K562 (cell line): Measurements from ENCODE around the gene CAPZA1. TPM values are rescaled to one million over a fixed set of nuclear protein-coding genes. Genes with fewer than 3 reads are reported as not detected.

Experiments
- ATF7 ChIP-seq: fragments of 450-650 bp; IDR thresholded peaks from 2 replicates; pipeline ENCODE4 v1.7.1; 2014; ENCODE audit warnings: mild to moderate bottlenecking, moderate library complexity
- EP400 ChIP-seq: fragments of 450-650 bp; IDR thresholded peaks from 2 replicates; pipeline ENCODE4 v1.6.1; 2017; ENCODE audit warnings: antibody characterized with exemption, mild to moderate bottlenecking, moderate library complexity
- GATAD2B ChIP-seq: fragments of 450-650 bp; IDR thresholded peaks from 2 replicates; pipeline ENCODE4 v1.6.1; 2017; ENCODE audit warnings: mild to moderate bottlenecking, borderline replicate concordance
- HDAC3 ChIP-seq: fragments of 450-650 bp; IDR thresholded peaks from 2 replicates; pipeline ENCODE4 v1.6.1; 2018; ENCODE audit warnings: borderline replicate concordance, mild to moderate bottlenecking, moderate library complexity; ENCODE audit not compliant: partially characterized antibody
- JUN ChIP-seq, 2 experiments: sonication (generic) in 1 of 2; formaldehyde crosslinking in 1 of 2; IDR thresholded peaks; 2 replicates each; pipeline versions ENCODE4 v1.6.1 to v1.8.0; 2012 to 2022; ENCODE audit warnings: borderline replicate concordance in 2 of 2, mild to moderate bottlenecking in 2 of 2, improper control_type of control experiment in 1 of 2, low read depth in 1 of 2, low read length in 1 of 2, missing genetic modification reagents in 1 of 2
- KAT2B ChIP-seq: IDR thresholded peaks from one replicate; pipeline ENCODE4 v1.6.1; 2012; ENCODE audit warnings: low read depth, mild to moderate bottlenecking, control low read depth, inconsistent platforms, low read length, moderate library complexity
- LEF1 ChIP-seq: fragments of 450-650 bp; IDR thresholded peaks from 2 replicates; pipeline ENCODE4 v1.6.1; 2016; ENCODE audit warnings: mild to moderate bottlenecking
- MAFF ChIP-seq: IDR thresholded peaks from 2 replicates; pipeline ENCODE4 v1.6.1; 2012; ENCODE audit warnings: low read length, improper control_type of control experiment
- MTA1 ChIP-seq: fragments of 450-650 bp; IDR thresholded peaks from 2 replicates; pipeline ENCODE4 v1.6.1; 2017; ENCODE audit warnings: borderline replicate concordance
- NR2C1 ChIP-seq, 2 experiments: fragments of 450-650 bp; IDR thresholded peaks; 2 replicates each; pipeline ENCODE4 v1.6.1; 2017; ENCODE audit warnings: mild to moderate bottlenecking in 2 of 2, antibody characterized with exemption in 1 of 2, inconsistent platforms in 1 of 2, missing compliant biosample characterization in 1 of 2, missing genetic modification characterization in 1 of 2
- ZNF165 ChIP-seq: fragments of 250-450 bp; sonication (Bioruptor Pico); IDR thresholded peaks from 2 replicates; pipeline ENCODE4 v1.4.0; 2020; ENCODE audit warnings: borderline replicate concordance
- ZNF785 ChIP-seq: fragments of 250-450 bp; sonication (Bioruptor Pico); IDR thresholded peaks from 2 replicates; pipeline ENCODE4 v1.4.0; 2020; ENCODE audit warnings: mild to moderate bottlenecking
- polyA plus RNA-seq, 8 experiments: library from polyadenylated mRNA; depleted of rRNA in 4 of 8; stranded (reverse) in 5 of 8; unstranded in 3 of 8; fragments of >200 nt; fragmentation: Nextera tagmentation in 2 of 8; fragmentation: Illumina TruSeq in 1 of 8; extraction: Ambion mirVana in 2 of 8; extraction: Trizol in 1 of 8; gene quantifications; 2 replicates each; pipeline versions ENCODE4 v1.2.1 to v1.2.3, GENCODE V29; 2011 to 2014; ENCODE audit warnings: inconsistent platforms in 1 of 8, missing spikeins in 1 of 8
- total RNA-seq, 7 experiments: library from RNA; depleted of rRNA in 6 of 7; stranded (reverse); fragments of >200 nt in 6 of 7; fragmentation: Illumina TruSeq in 2 of 7; extraction: Trizol in 2 of 7; gene quantifications; 2 replicates each; pipeline versions ENCODE4 v1.2.1 to v1.2.3, GENCODE V29; 2011 to 2021; ENCODE audit warnings: low replicate concordance in 1 of 7
- TF ChIP-seq, protein P1 (sequence below), 2 experiments: fragments of 450-650 bp in 1 of 2; sonication (generic) in 1 of 2; formaldehyde crosslinking in 1 of 2; IDR thresholded peaks in 1 of 2; conservative IDR thresholded peaks in 1 of 2; 2 replicates each; pipeline versions ENCODE4 v1.6.1 to v1.8.1; 2016 to 2023; ENCODE audit warnings: mild to moderate bottlenecking in 2 of 2, moderate library complexity in 2 of 2, inconsistent platforms in 1 of 2, missing genetic modification reagents in 1 of 2
- TF ChIP-seq, protein P2 (sequence below): fragments of 150-350 bp; conservative IDR thresholded peaks from 2 replicates; pipeline ENCODE4 v1.6.1; 2014; ENCODE audit warnings: low read length
- TF ChIP-seq, protein P3 (sequence below): fragments of 250-450 bp; sonication (Bioruptor Pico); IDR thresholded peaks from 2 replicates; pipeline ENCODE4 v1.4.0; 2020; ENCODE audit warnings: mild to moderate bottlenecking, moderate library complexity, borderline replicate concordance
- TF ChIP-seq, protein P4 (sequence below): fragments of 450-650 bp; IDR thresholded peaks from 2 replicates; pipeline ENCODE4 v1.6.1; 2016
- TF ChIP-seq, protein P5 (sequence below): sonication (generic); formaldehyde crosslinking; IDR thresholded peaks from 2 replicates; pipeline ENCODE4 v1.8.0; 2023; ENCODE audit warnings: mild to moderate bottlenecking, missing genetic modification reagents

Gene CAPZA1
- total and polyA plus RNA-seq, 9 of the 15 experiments (the other 6 are each of a cell fraction or from before 2014, with no cell fraction given): 237 to 1,020 (median 306) TPM

DNA sequence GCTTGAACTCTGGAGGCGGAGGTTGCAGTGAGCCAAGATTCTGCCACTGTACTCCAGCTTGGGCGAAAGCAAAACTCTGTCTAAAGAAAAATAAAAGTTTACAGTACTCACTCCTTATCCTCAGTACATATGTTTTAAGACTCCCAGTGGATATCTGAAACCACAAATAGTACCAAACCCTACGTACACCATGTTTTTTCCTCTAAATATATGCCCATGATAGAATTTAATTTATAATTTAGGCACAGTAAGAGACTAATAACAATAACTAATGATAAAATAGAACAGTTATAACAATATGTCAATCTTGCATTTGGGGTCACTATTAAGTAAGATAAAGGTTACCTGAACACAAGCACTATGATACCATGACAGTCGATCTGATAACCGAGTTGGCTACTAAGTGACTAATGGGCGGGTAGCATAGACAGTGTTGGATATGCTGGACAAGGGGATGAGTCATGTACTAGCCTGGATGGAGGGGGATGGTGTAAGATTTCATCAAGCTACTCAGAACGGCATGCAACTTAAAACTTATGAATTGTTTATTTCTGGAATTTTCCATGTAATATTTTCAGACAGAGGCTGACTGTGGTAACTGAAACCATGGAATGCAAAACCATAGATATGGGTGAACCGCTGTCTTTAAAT, 44.4 kb upstream of the CAPZA1 start (continued):
- peak; percentile 82 for TF ChIP-seq MTA1
- TF ChIP-seq MAFF: no peak
- peak; percentile 87 for TF ChIP-seq ATF7
- peak; percentile 85; the same call in 1 of the 2 replicates for TF ChIP-seq GATAD2B
- TF ChIP-seq, protein P1, sequence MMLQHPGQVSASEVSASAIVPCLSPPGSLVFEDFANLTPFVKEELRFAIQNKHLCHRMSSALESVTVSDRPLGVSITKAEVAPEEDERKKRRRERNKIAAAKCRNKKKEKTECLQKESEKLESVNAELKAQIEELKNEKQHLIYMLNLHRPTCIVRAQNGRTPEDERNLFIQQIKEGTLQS (IDR thresholded peaks at IDR 0.05): peak; percentile 99
- TF ChIP-seq, protein P1 (CRISPR knock-in tag; conservative IDR thresholded peaks at IDR 0.05): peak; percentile 73; the same call in 1 of the 2 replicates
- TF ChIP-seq, protein P2, sequence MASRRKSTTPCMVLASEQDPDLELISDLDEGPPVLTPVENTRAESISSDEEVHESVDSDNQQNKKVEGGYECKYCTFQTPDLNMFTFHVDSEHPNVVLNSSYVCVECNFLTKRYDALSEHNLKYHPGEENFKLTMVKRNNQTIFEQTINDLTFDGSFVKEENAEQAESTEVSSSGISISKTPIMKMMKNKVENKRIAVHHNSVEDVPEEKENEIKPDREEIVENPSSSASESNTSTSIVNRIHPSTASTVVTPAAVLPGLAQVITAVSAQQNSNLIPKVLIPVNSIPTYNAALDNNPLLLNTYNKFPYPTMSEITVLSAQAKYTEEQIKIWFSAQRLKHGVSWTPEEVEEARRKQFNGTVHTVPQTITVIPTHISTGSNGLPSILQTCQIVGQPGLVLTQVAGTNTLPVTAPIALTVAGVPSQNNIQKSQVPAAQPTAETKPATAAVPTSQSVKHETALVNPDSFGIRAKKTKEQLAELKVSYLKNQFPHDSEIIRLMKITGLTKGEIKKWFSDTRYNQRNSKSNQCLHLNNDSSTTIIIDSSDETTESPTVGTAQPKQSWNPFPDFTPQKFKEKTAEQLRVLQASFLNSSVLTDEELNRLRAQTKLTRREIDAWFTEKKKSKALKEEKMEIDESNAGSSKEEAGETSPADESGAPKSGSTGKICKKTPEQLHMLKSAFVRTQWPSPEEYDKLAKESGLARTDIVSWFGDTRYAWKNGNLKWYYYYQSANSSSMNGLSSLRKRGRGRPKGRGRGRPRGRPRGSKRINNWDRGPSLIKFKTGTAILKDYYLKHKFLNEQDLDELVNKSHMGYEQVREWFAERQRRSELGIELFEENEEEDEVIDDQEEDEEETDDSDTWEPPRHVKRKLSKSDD: no peak
- TF ChIP-seq EP400: peak; percentile 66
- TF ChIP-seq, protein P3, sequence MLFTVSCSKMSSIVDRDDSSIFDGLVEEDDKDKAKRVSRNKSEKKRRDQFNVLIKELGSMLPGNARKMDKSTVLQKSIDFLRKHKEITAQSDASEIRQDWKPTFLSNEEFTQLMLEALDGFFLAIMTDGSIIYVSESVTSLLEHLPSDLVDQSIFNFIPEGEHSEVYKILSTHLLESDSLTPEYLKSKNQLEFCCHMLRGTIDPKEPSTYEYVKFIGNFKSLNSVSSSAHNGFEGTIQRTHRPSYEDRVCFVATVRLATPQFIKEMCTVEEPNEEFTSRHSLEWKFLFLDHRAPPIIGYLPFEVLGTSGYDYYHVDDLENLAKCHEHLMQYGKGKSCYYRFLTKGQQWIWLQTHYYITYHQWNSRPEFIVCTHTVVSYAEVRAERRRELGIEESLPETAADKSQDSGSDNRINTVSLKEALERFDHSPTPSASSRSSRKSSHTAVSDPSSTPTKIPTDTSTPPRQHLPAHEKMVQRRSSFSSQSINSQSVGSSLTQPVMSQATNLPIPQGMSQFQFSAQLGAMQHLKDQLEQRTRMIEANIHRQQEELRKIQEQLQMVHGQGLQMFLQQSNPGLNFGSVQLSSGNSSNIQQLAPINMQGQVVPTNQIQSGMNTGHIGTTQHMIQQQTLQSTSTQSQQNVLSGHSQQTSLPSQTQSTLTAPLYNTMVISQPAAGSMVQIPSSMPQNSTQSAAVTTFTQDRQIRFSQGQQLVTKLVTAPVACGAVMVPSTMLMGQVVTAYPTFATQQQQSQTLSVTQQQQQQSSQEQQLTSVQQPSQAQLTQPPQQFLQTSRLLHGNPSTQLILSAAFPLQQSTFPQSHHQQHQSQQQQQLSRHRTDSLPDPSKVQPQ (CRISPR knock-in tag): no peak
- TF ChIP-seq, protein P4, sequence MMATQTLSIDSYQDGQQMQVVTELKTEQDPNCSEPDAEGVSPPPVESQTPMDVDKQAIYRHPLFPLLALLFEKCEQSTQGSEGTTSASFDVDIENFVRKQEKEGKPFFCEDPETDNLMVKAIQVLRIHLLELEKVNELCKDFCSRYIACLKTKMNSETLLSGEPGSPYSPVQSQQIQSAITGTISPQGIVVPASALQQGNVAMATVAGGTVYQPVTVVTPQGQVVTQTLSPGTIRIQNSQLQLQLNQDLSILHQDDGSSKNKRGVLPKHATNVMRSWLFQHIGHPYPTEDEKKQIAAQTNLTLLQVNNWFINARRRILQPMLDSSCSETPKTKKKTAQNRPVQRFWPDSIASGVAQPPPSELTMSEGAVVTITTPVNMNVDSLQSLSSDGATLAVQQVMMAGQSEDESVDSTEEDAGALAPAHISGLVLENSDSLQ: peak; percentile 82
- TF ChIP-seq LEF1: peak; percentile 86; the same call in 1 of the 2 replicates
- TF ChIP-seq, protein P5, sequence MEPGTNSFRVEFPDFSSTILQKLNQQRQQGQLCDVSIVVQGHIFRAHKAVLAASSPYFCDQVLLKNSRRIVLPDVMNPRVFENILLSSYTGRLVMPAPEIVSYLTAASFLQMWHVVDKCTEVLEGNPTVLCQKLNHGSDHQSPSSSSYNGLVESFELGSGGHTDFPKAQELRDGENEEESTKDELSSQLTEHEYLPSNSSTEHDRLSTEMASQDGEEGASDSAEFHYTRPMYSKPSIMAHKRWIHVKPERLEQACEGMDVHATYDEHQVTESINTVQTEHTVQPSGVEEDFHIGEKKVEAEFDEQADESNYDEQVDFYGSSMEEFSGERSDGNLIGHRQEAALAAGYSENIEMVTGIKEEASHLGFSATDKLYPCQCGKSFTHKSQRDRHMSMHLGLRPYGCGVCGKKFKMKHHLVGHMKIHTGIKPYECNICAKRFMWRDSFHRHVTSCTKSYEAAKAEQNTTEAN (CRISPR knock-in tag): no peak
- no peak for TF ChIP-seq ZNF165
- TF ChIP-seq JUN (IDR thresholded peaks at IDR 0.05; ENCODE audit: borderline replicate concordance, low read depth, low read length): peak; percentile 98
- TF ChIP-seq JUN (CRISPR knock-in tag; IDR thresholded peaks at IDR 0.05; ENCODE audit: borderline replicate concordance): peak; percentile 28; the same call in 1 of the 2 replicates
- TF ChIP-seq NR2C1 (IDR thresholded peaks at IDR 0.05): no peak
- TF ChIP-seq NR2C1 (tag; IDR thresholded peaks at IDR 0.05): peak; percentile 37; the same call in 1 of the 2 replicates
- no peak for TF ChIP-seq KAT2B
- peak; percentile 20 for TF ChIP-seq HDAC3
- no peak for TF ChIP-seq ZNF785 (CRISPR knock-in tag)
